Stimulated activated CD8-positive, alpha-beta memory T cell treated with anti-CD3 and anti-CD28 coated beads, Interleukin-15, amount 100 ng/mL, for 4 hours (primary cell): ENCODE measurements around the gene FARS2.

Experiments
- DNase-seq, 2 donors: peaks; one replicate each; pipeline ENCODE4 v3.0.0-alpha.2; 2020; ENCODE audit warnings: low read depth in 2 of 2

FARS2 gene

DNA sequence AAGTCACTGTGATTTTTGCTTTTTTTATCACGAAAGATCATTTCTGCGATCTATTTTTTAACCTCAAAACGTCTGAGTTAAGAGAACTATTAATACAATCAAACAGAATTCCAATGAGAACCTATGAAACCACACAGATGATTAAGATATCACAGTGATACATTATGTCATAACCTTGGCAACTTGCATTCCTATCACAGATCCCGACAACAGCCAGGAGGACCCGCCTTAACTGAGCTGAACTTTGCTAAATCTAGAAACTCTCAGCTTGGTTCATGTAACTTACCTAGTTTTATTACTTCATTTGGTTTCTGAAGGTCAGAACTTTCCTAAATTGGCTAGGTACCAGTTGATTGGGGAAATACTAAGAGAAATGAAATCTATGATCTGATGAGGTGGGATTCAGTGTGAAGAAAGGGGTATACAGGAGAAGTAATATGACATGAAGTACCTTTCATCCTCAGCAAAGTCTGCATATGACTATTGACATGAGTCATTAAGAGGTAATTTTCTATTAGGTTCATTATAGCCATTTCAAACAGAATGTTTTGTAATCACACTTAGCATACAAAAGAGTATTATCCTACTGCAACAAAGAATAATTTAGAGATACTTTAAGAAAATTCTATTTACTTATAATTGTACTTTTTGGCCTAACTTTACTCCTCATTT lies 11.7 kb upstream of the FARS2 start:
- DNase-seq = no peak

DNA sequence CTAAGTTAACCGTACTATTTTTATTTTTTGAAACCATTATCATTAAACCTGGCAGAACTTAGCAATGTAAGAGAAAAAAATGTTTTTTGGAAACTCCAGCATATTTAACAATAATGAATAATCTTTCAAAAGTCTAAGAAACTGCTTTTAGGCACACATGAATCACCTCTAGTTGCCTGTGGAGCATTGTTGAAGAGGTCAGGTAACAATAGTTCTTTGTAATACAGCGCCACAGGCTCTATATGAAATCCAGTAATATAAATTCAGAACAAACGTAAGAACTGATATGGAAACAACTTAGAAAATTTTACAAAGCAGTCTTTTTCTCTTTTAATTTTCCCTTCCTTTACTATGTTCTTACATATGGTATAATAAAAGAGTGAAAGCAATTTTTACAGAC lies 10.9 kb upstream of the FARS2 start:
- no peak for DNase-seq

DNA sequence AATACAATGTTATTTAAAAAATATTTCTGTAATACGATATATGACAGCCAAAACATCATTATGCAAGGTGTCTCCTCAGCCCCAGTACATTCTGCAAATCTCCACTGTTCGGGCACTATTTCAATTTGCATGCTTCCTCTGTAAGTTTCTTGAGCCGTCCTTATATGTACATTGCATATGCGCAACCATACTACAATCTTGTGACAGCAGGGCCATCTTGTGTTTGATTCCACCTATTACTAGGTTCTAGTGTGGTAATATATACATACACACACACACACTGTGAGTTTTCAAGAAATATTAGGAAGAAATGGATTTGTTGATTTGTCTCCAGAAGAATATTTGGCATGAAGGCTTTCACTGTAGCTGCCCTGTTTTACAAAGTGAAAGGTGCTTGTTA lies 10.4 kb upstream of the FARS2 start:
- DNase-seq = no peak

GRCh38 chr6:5256952-5257351 lies 4.4 kb upstream of the FARS2 start:
- no peak for DNase-seq

- DNase-seq = no peak
These were observed 3.9 kb upstream of the FARS2 start for GRCh38 chr6:5257400-5257799.

GRCh38 chr6:5259428-5259827 lies 1.9 kb upstream of the FARS2 start:
- DNase-seq = no peak

DNA sequence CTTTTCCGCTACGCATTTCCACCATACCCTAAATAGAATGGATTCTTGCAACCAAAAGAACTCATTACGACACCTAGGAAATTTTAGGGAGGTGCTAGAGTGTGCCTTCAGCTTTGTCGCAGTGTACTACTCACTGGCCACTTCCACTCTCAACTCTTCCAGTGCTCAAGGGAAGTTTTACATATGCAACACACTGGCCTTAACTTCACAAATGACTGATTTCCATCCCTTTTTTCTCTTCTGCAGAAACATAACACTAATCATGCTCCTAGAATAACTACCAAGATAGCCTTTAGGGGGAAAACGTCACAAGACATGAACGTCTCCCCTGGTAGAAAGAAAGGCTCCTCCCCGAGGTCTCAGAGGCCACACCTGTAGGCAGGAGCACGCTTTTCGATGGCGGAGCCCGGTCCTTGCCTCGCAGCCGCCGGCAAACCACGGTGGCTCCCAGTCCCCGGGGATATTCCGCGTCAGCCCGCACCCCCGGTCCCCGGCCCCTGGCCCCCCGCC lies 1.1 kb upstream of the FARS2 start:
- peak; percentile 67 to 75 for DNase-seq

GRCh38 chr6:5261545-5262109 lies 314 bp downstream of the FARS2 start:
- DNase-seq = no peak

GRCh38 chr6:5266423-5266822 lies 5.1 kb downstream of the FARS2 start:
- DNase-seq = no peak

- DNase-seq = no peak
These were observed 8.9 kb downstream of the FARS2 start for GRCh38 chr6:5270093-5270680.

DNA sequence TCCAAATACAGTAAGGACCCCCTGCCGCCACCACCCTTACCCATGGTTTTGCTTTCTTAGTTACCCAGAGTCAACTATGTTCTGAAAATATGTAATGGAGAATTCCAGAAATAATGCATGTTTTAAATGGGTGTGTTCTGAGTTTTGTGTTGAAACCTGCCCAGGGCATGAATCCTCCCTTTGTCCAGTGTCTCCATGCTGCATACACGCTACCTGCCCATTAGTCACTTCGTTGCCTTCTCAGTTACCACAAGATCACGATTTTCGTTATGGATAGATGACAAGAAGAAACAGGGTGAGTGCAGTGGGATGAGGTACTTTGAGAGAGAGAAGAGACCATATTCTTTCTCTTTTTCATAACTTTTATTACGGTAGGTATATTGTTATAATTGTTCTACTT lies 10.6 kb downstream of the FARS2 start:
- no peak for DNase-seq

DNA sequence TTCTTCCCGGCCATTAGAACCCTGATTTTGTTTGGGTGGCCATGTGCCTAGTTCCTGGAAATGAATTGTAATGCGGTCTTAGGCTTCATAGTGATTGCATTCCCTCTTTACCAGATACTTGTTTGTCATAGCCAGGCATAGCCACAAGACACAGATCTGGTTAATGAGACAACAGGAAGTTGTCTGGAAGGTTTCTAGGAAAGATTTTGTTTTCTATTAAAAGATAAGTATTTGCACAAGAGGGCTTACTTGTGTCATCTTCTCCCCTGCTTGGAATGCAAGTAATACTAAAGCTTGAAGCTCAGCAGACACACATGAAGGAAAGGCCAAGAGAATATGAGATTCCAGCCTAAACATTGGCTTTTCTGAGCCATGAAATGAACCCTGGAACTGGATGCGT lies 12.9 kb downstream of the FARS2 start:
- DNase-seq = no peak

DNA sequence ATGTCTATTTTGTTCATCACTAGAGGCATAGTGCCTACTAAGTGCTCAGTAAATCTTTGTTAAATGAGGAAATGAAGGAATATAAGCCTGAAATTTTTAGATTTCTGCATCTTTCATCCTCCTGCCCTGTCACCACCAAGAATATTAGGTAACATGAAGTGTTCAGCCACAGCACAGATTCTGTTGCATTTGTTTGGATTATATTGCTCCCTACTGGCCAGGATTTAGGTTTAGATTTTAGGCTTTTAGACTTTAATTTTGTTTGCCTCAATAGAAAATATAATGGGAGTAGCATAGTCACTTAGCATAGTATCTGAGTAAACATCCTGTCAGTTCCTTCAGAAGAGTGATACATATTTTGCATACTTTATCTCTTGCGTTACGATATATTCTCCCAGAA lies 14.2 kb downstream of the FARS2 start:
- no peak for DNase-seq

- DNase-seq = no peak
These were observed 15.3 kb downstream of the FARS2 start for GRCh38 chr6:5276581-5276980.

DNA sequence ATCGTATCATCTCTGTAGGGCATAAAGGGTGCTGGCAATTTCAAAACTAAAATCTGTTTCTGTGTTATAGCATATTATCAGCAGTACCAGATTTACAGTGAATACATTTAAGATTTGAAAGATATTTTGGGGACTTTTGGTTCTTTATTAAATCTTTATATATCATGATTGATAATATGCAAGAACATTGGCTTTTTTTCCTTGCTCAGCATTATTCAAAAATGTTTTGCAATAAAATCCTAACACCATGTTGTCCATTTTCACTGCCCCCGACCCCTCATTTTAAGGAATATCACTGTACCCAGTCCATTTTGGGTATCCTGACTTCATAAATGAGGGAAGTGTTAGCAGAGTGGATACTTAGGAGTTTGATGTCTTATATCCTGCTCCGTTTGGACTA lies 16.3 kb downstream of the FARS2 start:
- DNase-seq = no peak

GRCh38 chr6:5278047-5278446 lies 16.7 kb downstream of the FARS2 start:
- DNase-seq = no peak

- DNase-seq = no peak
These were observed 17.3 kb downstream of the FARS2 start for GRCh38 chr6:5278565-5279120.

- DNase-seq = no peak
These were observed 18.6 kb downstream of the FARS2 start for GRCh38 chr6:5279891-5280338.

GRCh38 chr6:5280920-5281319 lies 19.6 kb downstream of the FARS2 start:
- no peak for DNase-seq

GRCh38 chr6:5282191-5282623 lies 20.9 kb downstream of the FARS2 start:
- no peak for DNase-seq

- DNase-seq = no peak
These were observed 23.8 kb downstream of the FARS2 start for GRCh38 chr6:5285081-5285480.

- no peak for DNase-seq
These were observed 24.2 kb downstream of the FARS2 start for GRCh38 chr6:5285526-5285925.

- DNase-seq = no peak
These were observed 25.5 kb downstream of the FARS2 start for GRCh38 chr6:5286780-5287179.
